H9 (cell line): ENCODE measurements around the gene NPHP1. TPM values are rescaled to one million over a fixed set of nuclear protein-coding genes. Genes with fewer than 3 reads are reported as not detected.
"Not testable (repeated sequence)": the region's sequence is repeated elsewhere in the genome, so short reads cannot be mapped to it uniquely, and the experiment has no call there.

Experiments
- DNase-seq: peaks from one replicate; pipeline ENCODE4 v3.0.0-alpha.2; 2017
- H2AFZ ChIP-seq: one replicate; pipeline ENCODE4 v1.6.1; 2013; ENCODE audit warnings: mild to moderate bottlenecking, low read length, control low read depth, moderate library complexity
- H2AK5ac ChIP-seq: 2 replicates; pipeline ENCODE4 v1.6.1; 2013; ENCODE audit warnings: low read length, control low read depth, mixed read lengths; ENCODE audit not compliant: insufficient read length
- H2BK120ac ChIP-seq: one replicate; pipeline ENCODE4 v1.6.1; 2013; ENCODE audit warnings: low read depth, mild to moderate bottlenecking, low read length, control low read depth, inconsistent platforms; ENCODE audit not compliant: poor library complexity, severe bottlenecking
- H2BK12ac ChIP-seq: 2 replicates; pipeline ENCODE4 v1.6.1; 2013; ENCODE audit warnings: low read length, control low read depth, mixed read lengths, low read depth; ENCODE audit not compliant: insufficient read length
- H2BK15ac ChIP-seq: 2 replicates; pipeline ENCODE4 v1.6.1; 2013; ENCODE audit warnings: low read depth, low read length, control low read depth
- H2BK20ac ChIP-seq: one replicate; pipeline ENCODE4 v1.6.1; 2013; ENCODE audit warnings: low read depth, mild to moderate bottlenecking, low read length, control low read depth, inconsistent platforms; ENCODE audit not compliant: poor library complexity, severe bottlenecking
- H2BK5ac ChIP-seq: 2 replicates; pipeline ENCODE4 v1.6.1; 2013; ENCODE audit warnings: low read length, control low read depth, mixed read lengths; ENCODE audit not compliant: insufficient read length
- H3K14ac ChIP-seq: 2 replicates; pipeline ENCODE4 v1.6.1; 2013; ENCODE audit warnings: low read length, control low read depth; ENCODE audit not compliant: insufficient read depth
- H3K18ac ChIP-seq: 2 replicates; pipeline ENCODE4 v1.6.1; 2013; ENCODE audit warnings: low read depth, mild to moderate bottlenecking, mixed read lengths, low read length, control low read depth; ENCODE audit not compliant: insufficient read length
- H3K23ac ChIP-seq: 2 replicates; pipeline ENCODE4 v1.6.1; 2013; ENCODE audit warnings: low read length, control low read depth, mixed read lengths, low read depth; ENCODE audit not compliant: insufficient read length
- H3K23me2 ChIP-seq: 2 replicates; pipeline ENCODE4 v1.6.1; 2013; ENCODE audit warnings: low read depth, mild to moderate bottlenecking, mixed read lengths, low read length, control low read depth; ENCODE audit not compliant: insufficient read length, poor library complexity, severe bottlenecking
- H3K27ac ChIP-seq: 2 replicates; pipeline ENCODE4 v1.5.1; 2013; ENCODE audit warnings: low read length, control low read depth, mixed read lengths, low read depth; ENCODE audit not compliant: insufficient read length
- H3K27me3 ChIP-seq: 2 replicates; pipeline ENCODE4 v1.6.1; 2013; ENCODE audit warnings: low read length, control low read depth, inconsistent platforms; ENCODE audit not compliant: insufficient read depth
- H3K4ac ChIP-seq: 2 replicates; pipeline ENCODE4 v1.6.1; 2013; ENCODE audit warnings: low read depth, mild to moderate bottlenecking, control low read depth, inconsistent platforms, low read length, moderate library complexity
- H3K4me1 ChIP-seq: 2 replicates; pipeline ENCODE4 v1.6.1; 2013; ENCODE audit warnings: low read length, control low read depth, inconsistent platforms; ENCODE audit not compliant: insufficient read depth
- H3K4me2 ChIP-seq: 2 replicates; pipeline ENCODE4 v1.6.1; 2013; ENCODE audit warnings: low read length, control low read depth, mixed read lengths; ENCODE audit not compliant: insufficient read length, insufficient read depth
- H3K56ac ChIP-seq: 2 replicates; pipeline ENCODE4 v1.6.1; 2013; ENCODE audit warnings: low read depth, mild to moderate bottlenecking, mixed read lengths, low read length, control low read depth; ENCODE audit not compliant: insufficient read length
- H3K79me1 ChIP-seq: 2 replicates; pipeline ENCODE4 v1.6.1; 2013; ENCODE audit warnings: low read depth, mild to moderate bottlenecking, moderate library complexity, low read length, control low read depth, inconsistent platforms; ENCODE audit not compliant: insufficient read depth, poor library complexity, severe bottlenecking
- H3K79me2 ChIP-seq: 2 replicates; pipeline ENCODE4 v1.6.1; 2013; ENCODE audit warnings: low read length, control low read depth, inconsistent platforms; ENCODE audit not compliant: insufficient read depth
- H3K9ac ChIP-seq: 2 replicates; pipeline ENCODE4 v1.6.1; 2013; ENCODE audit warnings: low read length, control low read depth, mixed read lengths; ENCODE audit not compliant: insufficient read length; ENCODE audit errors: extremely low read depth
- H3K9me3 ChIP-seq: one replicate; pipeline ENCODE4 v1.6.1; 2013; ENCODE audit warnings: low read depth, low read length, inconsistent platforms; ENCODE audit not compliant: control insufficient read depth
- H3T11ph ChIP-seq: one replicate; pipeline ENCODE4 v1.6.1; 2013; ENCODE audit warnings: mild to moderate bottlenecking, low read length, control low read depth, inconsistent platforms
- H4K20me1 ChIP-seq: one replicate; pipeline ENCODE4 v1.6.1; 2013; ENCODE audit not compliant: control insufficient read depth, insufficient read length, insufficient read depth
- H4K5ac ChIP-seq: 2 replicates; pipeline ENCODE4 v1.6.1; 2013; ENCODE audit warnings: low read depth, mild to moderate bottlenecking, mixed read lengths, low read length, control low read depth; ENCODE audit not compliant: insufficient read length
- H4K8ac ChIP-seq: replicated peaks from 2 replicates; pipeline ENCODE4 v1.6.1; 2013; ENCODE audit warnings: low read length, control low read depth, mixed read lengths, low read depth; ENCODE audit not compliant: insufficient read length
- H4K91ac ChIP-seq: 2 replicates; pipeline ENCODE4 v1.6.1; 2013; ENCODE audit warnings: low read depth, mild to moderate bottlenecking, moderate library complexity, mixed read lengths, low read length, control low read depth; ENCODE audit not compliant: insufficient read length
- H3K27ac Mint-ChIP-seq, 3 experiments: 2 replicates in 2 of 3; 3 replicates in 1 of 3; pipeline ENCODE4 v1.8.0; 2020 to 2021; ENCODE audit warnings: mixed read lengths in 3 of 3, mild to moderate bottlenecking in 1 of 3, moderate library complexity in 1 of 3
- H3K27me3 Mint-ChIP-seq: 2 replicates; pipeline ENCODE4 v1.8.0; 2021; ENCODE audit warnings: low read depth, mild to moderate bottlenecking, moderate library complexity, mixed read lengths
- H3K36me3 Mint-ChIP-seq, 3 experiments: 2 replicates in 2 of 3; 3 replicates in 1 of 3; pipeline ENCODE4 v1.8.0; 2020 to 2021; ENCODE audit warnings: low read depth in 3 of 3, mixed read lengths in 3 of 3; ENCODE audit not compliant: insufficient read depth in 1 of 3
- H3K4me1 Mint-ChIP-seq, 2 experiments: 2 replicates each; pipeline ENCODE4 v1.8.0; 2020; ENCODE audit warnings: mixed read lengths in 2 of 2
- H3K4me3 Mint-ChIP-seq, 2 experiments: 2 replicates in 1 of 2; 3 replicates in 1 of 2; pipeline ENCODE4 v1.8.0; 2020 to 2021; ENCODE audit warnings: mild to moderate bottlenecking in 2 of 2, mixed read lengths in 2 of 2, moderate library complexity in 1 of 2
- H3K9me3 Mint-ChIP-seq, 2 experiments: 2 replicates in 1 of 2; 3 replicates in 1 of 2; pipeline ENCODE4 v1.8.0; 2020; ENCODE audit warnings: mild to moderate bottlenecking in 2 of 2, mixed read lengths in 2 of 2, moderate library complexity in 1 of 2
- WGBS: extraction: QIAGEN DNeasy Blood & Tissue Kit; methylation state at CpG from one replicate; pipeline ENCODE4 v1.1.7; 2013; ENCODE audit warnings: missing lambda C conversion rate, low lambda C conversion rate, mixed read lengths; ENCODE audit not compliant: insufficient read length; ENCODE audit errors: extremely low coverage; 5-methylcytosine and 5-hydroxymethylcytosine counted together
- long read RNA-seq: library from polyadenylated mRNA; unstranded; transcript quantifications from one replicate; pipeline ENCODE4 v2.0.0, GENCODE V29; 2020
- total RNA-seq: library from RNA; stranded (reverse); gene quantifications from 2 replicates; pipeline ENCODE4 v1.2.1, GENCODE V29; 2021
- TF ChIP-seq, protein P1 (sequence below): fragments of 200-600 bp; sonication (generic); conservative IDR thresholded peaks from 3 replicates; pipeline ENCODE4 v1.8.0; 2021; ENCODE audit warnings: antibody characterized with exemption, mild to moderate bottlenecking

Gene NPHP1
- 2.1 and 2.8 TPM in 2 replicates for total RNA-seq
- long read RNA-seq, partial matches to known transcripts = 2 of 3 reads
- long read RNA-seq, other reads (novel, unspliced or antisense) = 1 of 3 reads

DNA sequence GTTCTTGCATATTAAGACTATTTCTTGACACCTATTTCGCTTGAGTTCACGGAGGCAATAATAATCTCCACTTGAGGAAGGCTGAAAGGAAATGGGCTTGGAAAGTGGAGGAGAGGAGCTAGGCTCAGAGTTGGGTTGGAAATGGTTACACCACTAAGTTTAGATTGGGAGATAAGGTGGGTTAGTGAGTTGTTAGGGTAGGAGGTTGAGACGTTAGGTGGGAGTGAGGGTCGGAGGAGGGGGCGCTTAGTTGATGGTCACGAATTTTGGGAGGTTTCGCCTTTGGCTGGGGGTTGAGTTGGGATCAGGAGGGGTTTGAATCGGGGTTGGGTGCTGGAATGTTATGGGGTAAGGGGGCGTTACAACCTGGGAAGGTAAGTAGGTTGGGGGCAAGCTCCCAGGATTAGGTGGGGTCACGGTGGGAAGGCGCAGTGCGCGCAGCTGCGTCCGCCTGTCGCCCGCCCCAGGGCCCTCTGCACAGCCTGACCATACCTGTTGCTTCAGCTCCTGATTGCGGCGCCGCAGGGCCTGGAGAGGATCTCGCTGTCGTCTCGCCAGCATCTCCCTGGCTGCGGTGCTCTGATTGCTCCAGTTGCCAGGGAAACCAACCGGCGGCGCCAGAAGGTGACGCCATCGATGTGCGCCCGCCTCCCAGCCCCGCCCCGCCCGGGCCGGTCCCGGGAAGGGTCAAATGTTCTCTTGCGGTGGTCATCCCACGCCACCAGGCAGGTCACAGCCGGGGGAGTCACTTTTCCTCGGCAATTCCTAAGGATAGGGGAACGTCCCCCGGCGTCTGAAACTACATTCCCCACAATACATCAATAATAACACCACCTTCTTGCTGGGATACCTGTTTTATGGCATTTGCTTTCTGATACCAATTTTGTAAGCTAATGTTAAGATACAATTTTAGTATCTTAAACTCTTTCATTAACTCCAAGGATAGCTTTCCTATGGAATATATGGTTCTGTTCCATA lies at the start of gene NPHP1:
NPHP1 (minus strand) TSS at position 606 of the 978 bp plus-strand sequence; CDS start at position 561, 45 bp downstream.
- Mint-ChIP-seq H3K36me3 (no peaks in the 10 kb centered on the region), H3K4me1 (peaks cover 5 to 8% of the 10 kb centered on the region in 2 experiments; a peak in 2 of 4 replicates), H3K4me3 (peak within 1 kb of the TSS; percentile 82 to 91), H3K27me3 (peaks cover 3% of the 10 kb centered on the region), H3K27ac (peak within 1 kb of the TSS; percentile 1 to 71 (median 14); a peak in 5 of 7 replicates), H3K9me3 (no peaks in the 10 kb centered on the region)
- Histone ChIP-seq H2BK20ac (no peak within 1 kb of the TSS), H2BK120ac (no peak within 1 kb of the TSS), H3K23me2 (peaks cover 5% of the 10 kb centered on the region), H2BK12ac (no peak within 1 kb of the TSS), H2AFZ (peak within 1 kb of the TSS; percentile 57), H3T11ph (no peak within 1 kb of the TSS), H4K20me1 (no peaks in the 10 kb centered on the region), H3K4me2 (peak within 1 kb of the TSS; percentile 85), H3K4me1 (no peaks in the 10 kb centered on the region; the same call in 1 of the 2 replicates), H3K18ac (no peak within 1 kb of the TSS), H4K8ac (no peak within 1 kb of the TSS), H4K5ac (no peak within 1 kb of the TSS), H3K9me3 (no peaks in the 10 kb centered on the region), H3K79me1 (no peaks in the 10 kb centered on the region), H3K27me3 (no peaks in the 10 kb centered on the region), H3K9ac (peak within 1 kb of the TSS; percentile 31), H3K56ac (no peak within 1 kb of the TSS), H3K79me2 (no peaks in the 10 kb centered on the region), H2AK5ac (no peak within 1 kb of the TSS), H3K27ac (no peak within 1 kb of the TSS), H2BK15ac (no peak within 1 kb of the TSS), H3K14ac (0 out of 2 replicates have a peak within 1 kb of the TSS, but pooled peaks have one; percentile 31), H3K4ac (no peak within 1 kb of the TSS), H2BK5ac (no peak within 1 kb of the TSS), H3K23ac (no peak within 1 kb of the TSS), H4K91ac (no peak within 1 kb of the TSS)
- DNase-seq = peak; percentile 90
- WGBS = 100% methylated on average over 1 of the region's 43 CpGs
- TF ChIP-seq, protein P1, sequence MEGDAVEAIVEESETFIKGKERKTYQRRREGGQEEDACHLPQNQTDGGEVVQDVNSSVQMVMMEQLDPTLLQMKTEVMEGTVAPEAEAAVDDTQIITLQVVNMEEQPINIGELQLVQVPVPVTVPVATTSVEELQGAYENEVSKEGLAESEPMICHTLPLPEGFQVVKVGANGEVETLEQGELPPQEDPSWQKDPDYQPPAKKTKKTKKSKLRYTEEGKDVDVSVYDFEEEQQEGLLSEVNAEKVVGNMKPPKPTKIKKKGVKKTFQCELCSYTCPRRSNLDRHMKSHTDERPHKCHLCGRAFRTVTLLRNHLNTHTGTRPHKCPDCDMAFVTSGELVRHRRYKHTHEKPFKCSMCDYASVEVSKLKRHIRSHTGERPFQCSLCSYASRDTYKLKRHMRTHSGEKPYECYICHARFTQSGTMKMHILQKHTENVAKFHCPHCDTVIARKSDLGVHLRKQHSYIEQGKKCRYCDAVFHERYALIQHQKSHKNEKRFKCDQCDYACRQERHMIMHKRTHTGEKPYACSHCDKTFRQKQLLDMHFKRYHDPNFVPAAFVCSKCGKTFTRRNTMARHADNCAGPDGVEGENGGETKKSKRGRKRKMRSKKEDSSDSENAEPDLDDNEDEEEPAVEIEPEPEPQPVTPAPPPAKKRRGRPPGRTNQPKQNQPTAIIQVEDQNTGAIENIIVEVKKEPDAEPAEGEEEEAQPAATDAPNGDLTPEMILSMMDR = no peak

DNA sequence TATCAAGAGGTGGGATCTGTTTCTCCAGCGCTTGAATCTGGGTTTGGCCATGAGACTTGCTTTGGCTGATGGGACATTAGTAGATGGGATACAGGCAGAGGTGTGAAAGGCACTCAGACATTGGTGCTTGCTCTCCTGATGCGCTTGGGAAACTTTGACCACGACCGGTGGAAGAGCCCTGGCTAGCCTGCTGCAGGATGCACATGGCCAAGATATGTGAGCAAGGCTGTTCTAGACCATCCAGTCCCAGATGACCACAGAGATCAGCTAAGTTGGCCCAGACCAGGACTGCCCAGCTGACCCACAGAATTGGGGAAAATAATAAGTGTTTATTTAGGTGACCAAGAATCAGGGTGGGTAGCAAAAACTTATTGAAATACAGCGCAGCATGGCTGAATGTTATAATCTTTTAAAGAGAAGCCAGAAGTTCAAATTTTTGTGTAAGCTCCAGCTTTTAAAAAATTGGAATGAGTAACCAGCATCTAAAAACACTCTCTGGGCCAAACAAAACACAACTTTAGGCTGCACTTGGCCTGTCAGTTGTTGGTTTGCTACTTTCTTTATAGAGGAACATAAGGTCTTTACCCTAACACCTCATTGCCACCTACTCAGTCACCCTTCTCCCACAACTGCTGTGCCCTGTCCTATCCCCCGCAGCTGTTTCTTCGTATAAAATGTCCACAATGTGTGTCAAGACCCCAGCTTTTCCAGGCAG lies 43.4 kb upstream of the NPHP1 start:
- not testable (repeated sequence) for H3K4me2 ChIP-seq, H3K27ac ChIP-seq, H3K9me3 Mint-ChIP-seq, H3K79me2 ChIP-seq, H2AK5ac ChIP-seq, H4K91ac ChIP-seq, H3K9me3 ChIP-seq, H2BK15ac ChIP-seq, H3K27me3 Mint-ChIP-seq, H2BK5ac ChIP-seq, H2BK120ac ChIP-seq, H2BK20ac ChIP-seq, H3K56ac ChIP-seq, H2AFZ ChIP-seq, H3K4me1 Mint-ChIP-seq, H3K79me1 ChIP-seq, H3K4me3 Mint-ChIP-seq, H4K8ac ChIP-seq, H3K23me2 ChIP-seq, H3K18ac ChIP-seq, H2BK12ac ChIP-seq, H3K36me3 Mint-ChIP-seq, H4K20me1 ChIP-seq, H3K4ac ChIP-seq, H3T11ph ChIP-seq, H3K14ac ChIP-seq, H4K5ac ChIP-seq, H3K9ac ChIP-seq, H3K27ac Mint-ChIP-seq, DNase-seq, H3K23ac ChIP-seq, H3K27me3 ChIP-seq, H3K4me1 ChIP-seq
- no CpG with 5 or more reads among the region's 7 CpGs for WGBS
